Measurements from ENCODE around the gene ARID2. TPM values are rescaled to one million over a fixed set of nuclear protein-coding genes. Genes with fewer than 3 reads are reported as not detected.

ARID2 gene
- total RNA-seq, 1 donor from 2014 or later, result 14.3 TPM

- intact Hi-C loops (cut with DNase I), result no loop called here
- ATAC-seq (ENCODE audit: poor library complexity) (no peak), DNase-seq (no peak)
Observed at GRCh38 chr12:45895961-45896360, 166.5 kb downstream of the ARID2 start.

GRCh38 chr12:45898094-45898493, 168.6 kb downstream of the ARID2 start:
- DNase-seq, result no peak
- ATAC-seq (ENCODE audit: poor library complexity), result no peak
- intact Hi-C loops (cut with DNase I), result no loop called here

GRCh38 chr12:45907955-45908354, 178.4 kb downstream of the ARID2 start:
- no peak for DNase-seq
- no peak for ATAC-seq (ENCODE audit: poor library complexity)
- intact Hi-C loops (cut with DNase I), result no loop called here

GRCh38 chr12:45909041-45909713, 179.7 kb downstream of the ARID2 start:
- DNase-seq, result no peak
- ATAC-seq (ENCODE audit: poor library complexity), result no peak
- intact Hi-C loops (cut with DNase I), result no loop called here

- DNase-seq (no peak), ATAC-seq (ENCODE audit: poor library complexity) (no peak)
- intact Hi-C loops (cut with DNase I), result no loop called here
Observed at GRCh38 chr12:45912774-45913173, 183.3 kb downstream of the ARID2 start.

GRCh38 chr12:45913631-45914030, 184.1 kb downstream of the ARID2 start:
- intact Hi-C loops (cut with DNase I), result no loop called here
- DNase-seq (no peak), ATAC-seq (ENCODE audit: poor library complexity) (no peak)

- intact Hi-C loops (cut with DNase I), result no loop called here
- no peak for ATAC-seq (ENCODE audit: poor library complexity)
- DNase-seq, result no peak
Observed at GRCh38 chr12:45914090-45914489, 184.6 kb downstream of the ARID2 start.

- intact Hi-C loops (cut with DNase I), result no loop called here
- DNase-seq (no peak), ATAC-seq (ENCODE audit: poor library complexity) (no peak)
Observed at GRCh38 chr12:45915405-45915804, 185.9 kb downstream of the ARID2 start.

- no peak for DNase-seq
- ATAC-seq (ENCODE audit: poor library complexity), result no peak
- intact Hi-C loops (cut with DNase I), result no loop called here
Observed at GRCh38 chr12:45918818-45919217, 189.3 kb downstream of the ARID2 start.

- intact Hi-C loops (cut with DNase I), result no loop called here
- ATAC-seq (ENCODE audit: poor library complexity), result no peak
- DNase-seq, result no peak
Observed at GRCh38 chr12:45928309-45928708, 198.8 kb downstream of the ARID2 start.

- DNase-seq (no peak), ATAC-seq (ENCODE audit: poor library complexity) (no peak)
- intact Hi-C loops (cut with DNase I), result no loop called here
Observed at GRCh38 chr12:45930369-45930768, 200.9 kb downstream of the ARID2 start.

- intact Hi-C loops (cut with DNase I), result no loop called here
- ATAC-seq (ENCODE audit: poor library complexity) (no peak), DNase-seq (no peak)
Observed at GRCh38 chr12:45933504-45933903, 204.0 kb downstream of the ARID2 start.

- intact Hi-C loops (cut with DNase I), result no loop called here
- DNase-seq (no peak), ATAC-seq (ENCODE audit: poor library complexity) (no peak)
Observed at GRCh38 chr12:45934956-45935355, 205.4 kb downstream of the ARID2 start.

GRCh38 chr12:45938566-45938965, 209.1 kb downstream of the ARID2 start:
- DNase-seq (no peak), ATAC-seq (ENCODE audit: poor library complexity) (no peak)
- intact Hi-C loops (cut with DNase I), result no loop called here

GRCh38 chr12:45939759-45940158, 210.3 kb downstream of the ARID2 start:
- ATAC-seq (ENCODE audit: poor library complexity), result no peak
- no peak for DNase-seq
- intact Hi-C loops (cut with DNase I), result no loop called here

GRCh38 chr12:45944771-45945170, 215.3 kb downstream of the ARID2 start:
- ATAC-seq (ENCODE audit: poor library complexity) (no peak), DNase-seq (no peak)
- intact Hi-C loops (cut with DNase I), result no loop called here

GRCh38 chr12:45946435-45946834, 216.9 kb downstream of the ARID2 start:
- DNase-seq (no peak), ATAC-seq (ENCODE audit: poor library complexity) (no peak)
- intact Hi-C loops (cut with DNase I), result no loop called here

GRCh38 chr12:45948546-45948945, 219.0 kb downstream of the ARID2 start:
- ATAC-seq (ENCODE audit: poor library complexity) (no peak), DNase-seq (no peak)
- intact Hi-C loops (cut with DNase I), result no loop called here

Data from Right ventricle myocardium superior (tissue), 1 donor.